Mucosa of descending colon (tissue), 3 donors: ENCODE measurements around the gene ZFC3H1. TPM values are rescaled to one million over a fixed set of nuclear protein-coding genes. Genes with fewer than 3 reads are reported as not detected.
"Not testable (repeated sequence)": the region's sequence is repeated elsewhere in the genome, so short reads cannot be mapped to it uniquely, and the experiment has no call there.

Source experiments
- ATAC-seq: fragments of 200-7000 bp; cut with Tn5 transposase; one replicate; pipeline ENCODE4 v1.9.1; 2020; ENCODE audit warnings: mild to moderate bottlenecking, moderate library complexity
- DNase-seq, 3 donors: peaks; one replicate each; pipeline ENCODE4 v3.0.0-alpha.2; 2020
- H3K36me3 ChIP-seq: fragments of 200-600 bp; one replicate; pipeline ENCODE4 v1.8.0; 2021; ENCODE audit warnings: low read depth, mild to moderate bottlenecking
- H3K4me1 ChIP-seq: fragments of 200-600 bp; one replicate; pipeline ENCODE4 v1.8.0; 2021; ENCODE audit warnings: low read depth, mild to moderate bottlenecking
- H3K4me3 ChIP-seq: fragments of 200-600 bp; one replicate; pipeline ENCODE4 v1.8.0; 2021; ENCODE audit warnings: mild to moderate bottlenecking
- H3K9me3 ChIP-seq: fragments of 200-600 bp; one replicate; pipeline ENCODE4 v1.8.0; 2021; ENCODE audit warnings: mild to moderate bottlenecking
- CTCF ChIP-seq: fragments of 200-600 bp; IDR thresholded peaks from one replicate; pipeline ENCODE4 v1.8.0; 2022; ENCODE audit warnings: antibody characterized with exemption, mild to moderate bottlenecking
- intact Hi-C, 2 donors: fragments of 100-400 bp; cut with DNase I in 1 of 2; cut with micrococcal nuclease in 1 of 2; formaldehyde crosslinking; loops; one replicate each; pipeline versions ENCODE4 v1.11.0 to v1.11.1; 2022; cut with DNase I, micrococcal nuclease
- total RNA-seq, 3 donors: library from RNA; stranded (reverse); fragmentation: NEBNext Ultra II Directional in 2 of 3; extraction: Animal tissue kit (Norgen Biotek cat#: 25700) in 2 of 3; gene quantifications; one replicate each; pipeline versions ENCODE4 v1.2.1 to v1.2.4, GENCODE V29; 2021 to 2023
- donor health status: DM: no; HTN: no; CAD: no; lungs with moderate emphysema.
- donor health status: DM: no; HTN: no; CAD: no.
- donor health status: DM: no; HTN: yes; CAD: no.

Gene ZFC3H1
- total RNA-seq, 3 donors from 2014 or later = 49.0 to 64.1 (median 57.0) TPM

- Histone ChIP-seq H3K36me3 (no peaks in the 10 kb centered on the region), H3K4me3 (no peak overlapping the region), H3K9me3 (no peaks in the 10 kb centered on the region), H3K4me1 (no peaks in the 10 kb centered on the region)
- no peak for ATAC-seq
- intact Hi-C loops = no loop called here
- no peak for DNase-seq
- no peak for TF ChIP-seq CTCF
Measured at GRCh38 chr12:71585218-71585617, 78.4 kb downstream of the ZFC3H1 start.

- TF ChIP-seq CTCF = no peak
- Histone ChIP-seq H3K36me3 (no peaks in the 10 kb centered on the region), H3K4me1 (no peaks in the 10 kb centered on the region), H3K9me3 (no peaks in the 10 kb centered on the region), H3K4me3 (no peak overlapping the region)
- ATAC-seq = no peak
- no peak for DNase-seq
- intact Hi-C loops = no loop called here
Measured at GRCh38 chr12:71584356-71584755, 79.3 kb downstream of the ZFC3H1 start.

GRCh38 chr12:71582925-71583324, 80.7 kb downstream of the ZFC3H1 start:
- intact Hi-C loops = no loop called here
- ATAC-seq (no peak), DNase-seq (no peak)
- Histone ChIP-seq H3K4me1 (no peaks in the 10 kb centered on the region), H3K36me3 (no peaks in the 10 kb centered on the region), H3K9me3 (no peaks in the 10 kb centered on the region), H3K4me3 (no peak overlapping the region)
- no peak for TF ChIP-seq CTCF

GRCh38 chr12:71581206-71581605, 82.4 kb downstream of the ZFC3H1 start:
- no peaks in the 10 kb centered on the region for H3K36me3 ChIP-seq
- H3K9me3 ChIP-seq = no peaks in the 10 kb centered on the region
- TF ChIP-seq CTCF = no peak
- no peak overlapping the region for H3K4me3 ChIP-seq
- intact Hi-C loops = no loop called here
- H3K4me1 ChIP-seq = no peaks in the 10 kb centered on the region
- peak; percentile 58 for ATAC-seq
- DNase-seq = peak in 1 of 3 donors; percentile 14

- no peak for TF ChIP-seq CTCF
- Histone ChIP-seq H3K4me3 (no peak overlapping the region), H3K4me1 (no peaks in the 10 kb centered on the region), H3K9me3 (no peaks in the 10 kb centered on the region), H3K36me3 (no peaks in the 10 kb centered on the region)
- ATAC-seq = no peak
- no peak for DNase-seq
- intact Hi-C loops = no loop called here
Measured at GRCh38 chr12:71578694-71579258, 84.9 kb downstream of the ZFC3H1 start.

- Histone ChIP-seq H3K36me3 (no peaks in the 10 kb centered on the region), H3K4me1 (no peaks in the 10 kb centered on the region), H3K4me3 (no peak overlapping the region), H3K9me3 (no peaks in the 10 kb centered on the region)
- DNase-seq (no peak), ATAC-seq (no peak)
- no peak for TF ChIP-seq CTCF
- intact Hi-C loops = no loop called here
Measured at GRCh38 chr12:71576496-71576895, 87.2 kb downstream of the ZFC3H1 start.

GRCh38 chr12:71569885-71570284, 93.8 kb downstream of the ZFC3H1 start:
- DNase-seq, ATAC-seq: not testable (repeated sequence)

More at GRCh38 chr12:71569885-71570284, 93.8 kb downstream of the ZFC3H1 start:
- H3K36me3 ChIP-seq, H3K9me3 ChIP-seq, H3K4me3 ChIP-seq, intact Hi-C loops, H3K4me1 ChIP-seq: not testable (repeated sequence)
